HEK293 (cell line): Measurements from ENCODE around the gene DIP2C.

ENCODE experiments used
- CTCF ChIA-PET: fragments of 350-600 bp; formaldehyde crosslinking; extraction: SDS; loops from one replicate; lab custom pipeline; 2021; ENCODE audit warnings: antibody characterized with exemption; lab: Yijun Ruan, JAX
- POLR2A ChIA-PET: fragments of 300-600 bp; formaldehyde crosslinking; extraction: SDS; loops from one replicate; lab custom pipeline; 2020; ENCODE audit warnings: antibody characterized with exemption, inconsistent platforms; lab: Yijun Ruan, JAX
- H3K27ac ChIP-seq: fragments of 200-500 bp; sonication (Bioruptor generic); 2 replicates; pipeline ENCODE4 v1.5.1; 2014; ENCODE audit warnings: low read depth, low read length, control low read depth, inconsistent platforms; ENCODE audit errors: extremely low read depth
- H3K36me3 ChIP-seq, 2 experiments: fragments of 200-500 bp in 1 of 2; sonication (Bioruptor generic) in 1 of 2; 1 replicate in 1 of 2; 2 replicates in 1 of 2; pipeline ENCODE4 v1.5.1; 2014 to 2017; ENCODE audit warnings: inconsistent platforms in 2 of 2, low read length in 2 of 2; ENCODE audit not compliant: control insufficient read depth in 2 of 2, insufficient read depth in 1 of 2
- H3K4me1 ChIP-seq: fragments of 200-500 bp; sonication (Bioruptor generic); 2 replicates; pipeline ENCODE4 v1.5.1; 2014; ENCODE audit warnings: mild to moderate bottlenecking, low read length, inconsistent platforms; ENCODE audit not compliant: control insufficient read depth, insufficient read depth
- H3K4me3 ChIP-seq: 2 replicates; pipeline ENCODE4 v1.5.1; 2011; ENCODE audit warnings: low read depth, mild to moderate bottlenecking, control low read depth, low read length, moderate library complexity
- H3K9me3 ChIP-seq: fragments of 200-500 bp; sonication (Bioruptor generic); 2 replicates; pipeline ENCODE4 v1.5.1; 2014; ENCODE audit warnings: low read depth, low read length, inconsistent platforms; ENCODE audit not compliant: control insufficient read depth, insufficient read depth
- BCL6B ChIP-seq: fragments of 450-650 bp; formaldehyde crosslinking; IDR thresholded peaks from 2 replicates; pipeline ENCODE4 v1.5.1; 2017; ENCODE audit warnings: missing biosample characterization, missing genetic modification characterization
- GLIS1 ChIP-seq: fragments of 450-650 bp; formaldehyde crosslinking; IDR thresholded peaks from 2 replicates; pipeline ENCODE4 v1.5.1; 2016; ENCODE audit warnings: missing biosample characterization, missing genetic modification characterization
- HOXD13 ChIP-seq: sonication (generic); formaldehyde crosslinking; IDR thresholded peaks from 2 replicates; pipeline ENCODE4 v1.8.0; 2022; ENCODE audit warnings: missing genetic modification reagents, borderline replicate concordance
- KLF10 ChIP-seq: fragments of 450-650 bp; IDR thresholded peaks from 2 replicates; pipeline ENCODE4 v1.5.1; 2018; ENCODE audit warnings: missing biosample characterization, mild to moderate bottlenecking, missing genetic modification characterization
- MEIS1 ChIP-seq: sonication (generic); formaldehyde crosslinking; IDR thresholded peaks from 2 replicates; pipeline ENCODE4 v1.8.1; 2022; ENCODE audit warnings: missing genetic modification reagents, mild to moderate bottlenecking, borderline replicate concordance
- PRDM2 ChIP-seq: fragments of 450-650 bp; formaldehyde crosslinking; IDR thresholded peaks from 2 replicates; pipeline ENCODE4 v1.5.1; 2016; ENCODE audit warnings: missing biosample characterization, missing genetic modification characterization, borderline replicate concordance
- SCRT2 ChIP-seq: fragments of 450-650 bp; formaldehyde crosslinking; IDR thresholded peaks from 2 replicates; pipeline ENCODE4 v1.5.1; 2016; ENCODE audit warnings: missing biosample characterization, missing genetic modification characterization
- TRIM28 ChIP-seq: IDR thresholded peaks from 2 replicates; pipeline ENCODE4 v1.6.1; 2011; ENCODE audit warnings: low read length, control low read depth, borderline replicate concordance
- ZBTB7A ChIP-seq: fragments of 450-650 bp; formaldehyde crosslinking; IDR thresholded peaks from 2 replicates; pipeline ENCODE4 v1.5.1; 2016; ENCODE audit warnings: low read depth, missing biosample characterization, missing genetic modification characterization
- ZNF16 ChIP-seq: fragments of 450-650 bp; formaldehyde crosslinking; IDR thresholded peaks from 2 replicates; pipeline ENCODE4 v1.5.1; 2016; ENCODE audit warnings: low read depth, missing biosample characterization, missing genetic modification characterization
- ZNF214 ChIP-seq: fragments of 450-650 bp; formaldehyde crosslinking; IDR thresholded peaks from 2 replicates; pipeline ENCODE4 v1.5.1; 2017; ENCODE audit warnings: missing biosample characterization, mild to moderate bottlenecking, missing genetic modification characterization, borderline replicate concordance
- ZNF426 ChIP-seq: fragments of 450-650 bp; formaldehyde crosslinking; IDR thresholded peaks from 2 replicates; pipeline ENCODE4 v1.5.1; 2017; ENCODE audit warnings: missing biosample characterization, missing genetic modification characterization, mild to moderate bottlenecking, inconsistent platforms, moderate library complexity
- ZNF544 ChIP-seq: fragments of 450-650 bp; formaldehyde crosslinking; IDR thresholded peaks from 2 replicates; pipeline ENCODE4 v1.5.0; 2017; ENCODE audit warnings: missing biosample characterization, missing genetic modification characterization
- ZNF558 ChIP-seq: fragments of 450-650 bp; formaldehyde crosslinking; IDR thresholded peaks from 2 replicates; pipeline ENCODE4 v1.5.1; 2016; ENCODE audit warnings: missing biosample characterization, missing genetic modification characterization
- ZNF580 ChIP-seq: fragments of 450-650 bp; formaldehyde crosslinking; IDR thresholded peaks from 2 replicates; pipeline ENCODE4 v1.5.1; 2016; ENCODE audit warnings: missing biosample characterization, missing genetic modification characterization
- ZNF610 ChIP-seq: fragments of 450-650 bp; formaldehyde crosslinking; IDR thresholded peaks from 2 replicates; pipeline ENCODE4 v1.5.1; 2016; ENCODE audit warnings: missing biosample characterization, missing genetic modification characterization, borderline replicate concordance
- TF ChIP-seq, protein P1 (sequence below): fragments of 450-650 bp; formaldehyde crosslinking; IDR thresholded peaks from 2 replicates; pipeline ENCODE4 v1.5.1; 2016; ENCODE audit warnings: missing biosample characterization, missing genetic modification characterization
- TF ChIP-seq, protein P2 (sequence below): fragments of 450-650 bp; formaldehyde crosslinking; IDR thresholded peaks from 2 replicates; pipeline ENCODE4 v1.5.1; 2016; ENCODE audit warnings: missing biosample characterization, missing genetic modification characterization

Gene DIP2C

DNA sequence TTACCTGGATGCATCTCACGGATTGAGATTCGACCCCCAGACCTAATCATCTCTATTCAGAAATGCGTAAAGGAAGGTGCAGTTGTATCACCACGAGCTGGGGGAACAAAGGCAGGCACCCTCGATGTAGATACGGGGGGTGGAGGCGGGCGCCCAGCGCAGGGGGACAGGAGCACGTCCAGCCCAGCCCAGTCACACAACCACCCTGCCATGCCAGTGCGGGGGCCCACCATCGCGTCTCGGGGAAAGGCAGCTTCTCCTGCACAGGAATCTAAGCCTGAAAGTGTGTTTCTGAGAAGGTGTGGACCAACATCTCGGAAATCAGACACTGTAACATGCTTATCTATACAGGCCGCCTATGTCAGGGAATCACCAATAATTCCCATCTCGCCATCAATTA, 131.1 kb downstream of the DIP2C start (continued):
- TF ChIP-seq BCL6B (tag by site-specific recombination) (no peak), MEIS1 (CRISPR knock-in tag) (no peak)
- TF ChIP-seq, all 188 proteins: peak for 0

DNA sequence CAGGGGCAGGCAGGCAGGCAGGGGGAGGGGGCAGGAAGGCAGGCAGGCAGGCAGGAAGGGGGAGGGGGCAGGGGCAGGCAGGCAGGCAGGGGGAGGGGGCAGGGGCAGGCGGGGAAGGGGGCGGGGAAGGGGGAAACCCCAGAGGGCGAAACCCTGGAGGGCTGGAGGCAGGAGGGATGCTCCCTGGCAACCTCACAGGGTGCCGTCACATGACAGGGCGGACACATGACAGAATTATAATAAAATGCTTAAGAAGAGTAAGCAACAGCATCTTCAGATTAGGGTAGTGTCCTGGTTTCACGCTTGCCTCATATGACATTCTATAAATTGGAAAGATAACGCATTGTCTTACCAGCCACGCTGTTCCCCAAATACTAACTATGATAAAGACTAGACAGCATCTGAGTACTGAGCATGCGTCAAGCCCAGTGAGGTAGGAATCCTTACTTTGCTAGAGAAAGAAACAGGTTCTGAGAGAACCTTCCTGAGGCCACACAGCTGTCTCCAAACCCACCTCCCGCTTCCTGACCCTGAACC, 131.6 kb downstream of the DIP2C start:
- H3K27ac ChIP-seq: no peak overlapping the region
- H3K9me3 ChIP-seq: no peaks in the 10 kb centered on the region
- ChIA-PET CTCF (no interaction called here), POLR2A (no interaction called here)
- no peak overlapping the region for H3K4me3 ChIP-seq
- H3K36me3 ChIP-seq: no peaks in the 10 kb centered on the region
- TF ChIP-seq GLIS1: peak; percentile 21; the same call in 1 of the 2 replicates
- no peak for TF ChIP-seq ZNF558
- TF ChIP-seq KLF10 (tag by site-specific recombination): 0 out of 2 replicates have a peak, but pooled peaks have one; percentile 23
- TF ChIP-seq, protein P1, sequence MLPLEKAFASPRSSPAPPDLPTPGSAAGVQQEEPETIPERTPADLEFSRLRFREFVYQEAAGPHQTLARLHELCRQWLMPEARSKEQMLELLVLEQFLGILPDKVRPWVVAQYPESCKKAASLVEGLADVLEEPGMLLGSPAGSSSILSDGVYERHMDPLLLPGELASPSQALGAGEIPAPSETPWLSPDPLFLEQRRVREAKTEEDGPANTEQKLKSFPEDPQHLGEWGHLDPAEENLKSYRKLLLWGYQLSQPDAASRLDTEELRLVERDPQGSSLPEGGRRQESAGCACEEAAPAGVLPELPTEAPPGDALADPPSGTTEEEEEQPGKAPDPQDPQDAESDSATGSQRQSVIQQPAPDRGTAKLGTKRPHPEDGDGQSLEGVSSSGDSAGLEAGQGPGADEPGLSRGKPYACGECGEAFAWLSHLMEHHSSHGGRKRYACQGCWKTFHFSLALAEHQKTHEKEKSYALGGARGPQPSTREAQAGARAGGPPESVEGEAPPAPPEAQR: no peak
- TF ChIP-seq ZBTB7A (tag by site-specific recombination): no peak
- TF ChIP-seq, all 188 proteins: peak for 2
- H3K4me1 ChIP-seq: peaks cover 12% of the 10 kb centered on the region

DNA sequence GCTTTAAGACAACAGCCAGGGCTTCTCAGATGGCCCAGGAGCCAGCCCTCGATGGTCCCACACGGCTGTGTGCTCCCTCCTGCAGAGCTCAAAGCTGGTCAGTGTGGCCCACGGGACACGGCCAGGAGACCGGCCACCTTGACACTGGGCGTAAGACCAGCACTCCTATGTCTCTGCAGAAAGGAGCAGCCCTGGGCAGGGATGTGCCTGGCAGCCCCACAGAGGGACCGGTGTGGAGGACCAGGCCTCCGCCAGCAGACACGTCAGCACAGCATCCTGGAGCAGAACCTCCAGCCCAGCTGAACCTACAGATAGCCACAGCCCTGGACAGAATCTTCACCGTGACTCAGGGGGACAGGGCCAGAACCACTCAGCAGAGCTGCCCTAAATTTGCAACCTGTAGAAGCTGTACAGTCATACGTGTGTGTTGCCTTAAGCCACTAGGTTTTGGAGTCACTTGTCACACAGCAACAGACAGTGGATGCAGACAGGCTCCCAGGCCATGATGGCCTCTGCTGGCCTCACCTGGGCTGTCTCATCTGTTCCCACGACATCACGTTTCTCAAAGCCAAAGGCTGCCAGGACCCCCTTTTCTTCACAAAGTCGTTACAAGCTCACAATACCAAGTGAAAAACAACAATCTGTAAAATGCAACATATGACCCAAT, 132.4 kb downstream of the DIP2C start:
- H3K27ac ChIP-seq: no peak overlapping the region
- TF ChIP-seq ZNF426 (tag by site-specific recombination) (no peak), ZNF214 (tag by site-specific recombination) (no peak), ZNF16 (tag by site-specific recombination) (no peak), TRIM28 (no peak)
- TF ChIP-seq, protein P2, sequence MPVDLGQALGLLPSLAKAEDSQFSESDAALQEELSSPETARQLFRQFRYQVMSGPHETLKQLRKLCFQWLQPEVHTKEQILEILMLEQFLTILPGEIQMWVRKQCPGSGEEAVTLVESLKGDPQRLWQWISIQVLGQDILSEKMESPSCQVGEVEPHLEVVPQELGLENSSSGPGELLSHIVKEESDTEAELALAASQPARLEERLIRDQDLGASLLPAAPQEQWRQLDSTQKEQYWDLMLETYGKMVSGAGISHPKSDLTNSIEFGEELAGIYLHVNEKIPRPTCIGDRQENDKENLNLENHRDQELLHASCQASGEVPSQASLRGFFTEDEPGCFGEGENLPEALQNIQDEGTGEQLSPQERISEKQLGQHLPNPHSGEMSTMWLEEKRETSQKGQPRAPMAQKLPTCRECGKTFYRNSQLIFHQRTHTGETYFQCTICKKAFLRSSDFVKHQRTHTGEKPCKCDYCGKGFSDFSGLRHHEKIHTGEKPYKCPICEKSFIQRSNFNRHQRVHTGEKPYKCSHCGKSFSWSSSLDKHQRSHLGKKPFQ: no peak
- H3K4me1 ChIP-seq: peaks cover 12% of the 10 kb centered on the region
- CTCF ChIA-PET: no interaction called here
- H3K9me3 ChIP-seq: no peaks in the 10 kb centered on the region
- no peak overlapping the region for H3K4me3 ChIP-seq
- H3K36me3 ChIP-seq: no peaks in the 10 kb centered on the region
- POLR2A ChIA-PET: no interaction called here

- CTCF ChIA-PET: no interaction called here
- TF ChIP-seq PRDM2 (tag by site-specific recombination) (no peak), ZNF580 (tag by site-specific recombination) (no peak), ZNF544 (tag by site-specific recombination) (no peak), SCRT2 (tag by site-specific recombination) (no peak), ZNF610 (tag by site-specific recombination) (no peak), HOXD13 (CRISPR knock-in tag) (no peak)
Measured at GRCh38 chr10:555682-556350, 133.7 kb downstream of the DIP2C start.

More at GRCh38 chr10:555682-556350, 133.7 kb downstream of the DIP2C start:
- H3K9me3 ChIP-seq: no peaks in the 10 kb centered on the region
- no peak overlapping the region for H3K4me3 ChIP-seq
- H3K36me3 ChIP-seq: no peaks in the 10 kb centered on the region
- H3K27ac ChIP-seq: no peak overlapping the region
- peaks cover 12% of the 10 kb centered on the region for H3K4me1 ChIP-seq
- POLR2A ChIA-PET: no interaction called here
